GM13976 (cell line): ENCODE measurements around the gene LTK.

ENCODE experiments used
- DNase-seq: peaks from one replicate; pipeline ENCODE4 v3.0.0; 2012; ENCODE audit warnings: low spot score
- in situ Hi-C: fragments of 300-500 bp; cut with MboI; formaldehyde crosslinking; loops from one replicate; pipeline ENCODE4 v1.12.0; 2022; ENCODE audit warnings: low sequenced_read_pairs, mixed read lengths, inconsistent platforms; ENCODE audit not compliant: unreplicated experiment
- TF ChIP-seq, protein P1 (sequence below): IDR thresholded peaks from 2 replicates; pipeline ENCODE4 v1.5.1; 2012; ENCODE audit warnings: borderline replicate concordance, mild to moderate bottlenecking; ENCODE audit not compliant: insufficient read depth; ENCODE audit errors: extremely low read depth, missing control alignments, control extremely low read depth

Gene LTK

DNA sequence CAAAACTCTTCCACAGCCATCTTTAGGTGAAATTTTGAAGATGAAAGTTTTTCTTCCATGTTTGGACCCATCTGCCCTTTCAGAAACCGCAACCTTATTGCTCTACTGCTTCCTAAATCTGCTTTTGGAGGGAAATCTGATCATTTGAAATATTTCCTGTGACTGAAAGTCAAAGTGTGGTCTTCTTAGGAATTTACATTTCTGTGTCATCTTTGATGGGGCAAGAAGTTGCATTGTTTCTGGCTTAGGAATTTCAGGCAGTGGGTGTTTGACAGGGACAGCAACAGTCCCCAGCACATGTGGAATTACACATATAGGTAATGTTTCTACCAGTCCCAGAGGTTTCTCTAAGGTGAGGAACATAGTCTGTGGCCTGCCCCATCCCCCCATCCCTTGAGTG lies 40.1 kb upstream of the LTK start:
- no peak for DNase-seq
- TF ChIP-seq, protein P1, sequence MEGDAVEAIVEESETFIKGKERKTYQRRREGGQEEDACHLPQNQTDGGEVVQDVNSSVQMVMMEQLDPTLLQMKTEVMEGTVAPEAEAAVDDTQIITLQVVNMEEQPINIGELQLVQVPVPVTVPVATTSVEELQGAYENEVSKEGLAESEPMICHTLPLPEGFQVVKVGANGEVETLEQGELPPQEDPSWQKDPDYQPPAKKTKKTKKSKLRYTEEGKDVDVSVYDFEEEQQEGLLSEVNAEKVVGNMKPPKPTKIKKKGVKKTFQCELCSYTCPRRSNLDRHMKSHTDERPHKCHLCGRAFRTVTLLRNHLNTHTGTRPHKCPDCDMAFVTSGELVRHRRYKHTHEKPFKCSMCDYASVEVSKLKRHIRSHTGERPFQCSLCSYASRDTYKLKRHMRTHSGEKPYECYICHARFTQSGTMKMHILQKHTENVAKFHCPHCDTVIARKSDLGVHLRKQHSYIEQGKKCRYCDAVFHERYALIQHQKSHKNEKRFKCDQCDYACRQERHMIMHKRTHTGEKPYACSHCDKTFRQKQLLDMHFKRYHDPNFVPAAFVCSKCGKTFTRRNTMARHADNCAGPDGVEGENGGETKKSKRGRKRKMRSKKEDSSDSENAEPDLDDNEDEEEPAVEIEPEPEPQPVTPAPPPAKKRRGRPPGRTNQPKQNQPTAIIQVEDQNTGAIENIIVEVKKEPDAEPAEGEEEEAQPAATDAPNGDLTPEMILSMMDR, result no peak
- in situ Hi-C loops, result no loop called here

DNA sequence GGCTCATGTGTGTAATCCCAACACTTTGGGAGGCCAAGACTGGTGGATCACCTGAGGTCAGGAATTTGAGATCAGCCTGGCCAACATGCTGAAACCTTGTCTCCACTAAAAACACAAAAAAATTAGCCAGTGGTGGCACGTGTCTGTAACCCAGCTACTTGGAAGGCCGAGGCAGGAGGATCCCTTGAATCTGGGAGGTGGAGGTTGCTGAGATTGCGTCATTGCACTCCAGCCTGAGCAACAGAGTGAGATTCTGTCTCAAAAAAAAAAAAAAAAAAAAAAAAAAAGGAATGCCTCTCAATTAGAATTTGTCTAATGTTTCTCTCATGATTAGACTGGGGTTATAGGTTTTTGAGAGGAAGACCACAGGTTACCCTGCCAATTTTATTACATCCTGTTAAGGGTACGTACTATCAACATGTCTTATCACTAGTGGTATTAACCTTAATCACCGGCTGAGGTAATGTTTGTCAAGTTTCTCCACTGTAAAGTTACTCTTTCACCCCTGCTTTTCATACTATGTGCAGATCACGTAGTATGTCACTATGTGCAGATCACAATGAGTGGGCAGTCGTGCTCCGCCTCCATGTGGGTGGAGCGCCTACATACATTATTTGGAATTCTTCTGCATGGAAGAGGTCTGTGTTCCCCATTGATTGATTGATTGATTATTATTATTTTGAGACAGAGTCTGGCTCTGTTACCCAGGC lies 36.6 kb upstream of the LTK start:
- DNase-seq, result no peak
- TF ChIP-seq, protein P1, result no peak
- in situ Hi-C loops, result no loop called here

DNA sequence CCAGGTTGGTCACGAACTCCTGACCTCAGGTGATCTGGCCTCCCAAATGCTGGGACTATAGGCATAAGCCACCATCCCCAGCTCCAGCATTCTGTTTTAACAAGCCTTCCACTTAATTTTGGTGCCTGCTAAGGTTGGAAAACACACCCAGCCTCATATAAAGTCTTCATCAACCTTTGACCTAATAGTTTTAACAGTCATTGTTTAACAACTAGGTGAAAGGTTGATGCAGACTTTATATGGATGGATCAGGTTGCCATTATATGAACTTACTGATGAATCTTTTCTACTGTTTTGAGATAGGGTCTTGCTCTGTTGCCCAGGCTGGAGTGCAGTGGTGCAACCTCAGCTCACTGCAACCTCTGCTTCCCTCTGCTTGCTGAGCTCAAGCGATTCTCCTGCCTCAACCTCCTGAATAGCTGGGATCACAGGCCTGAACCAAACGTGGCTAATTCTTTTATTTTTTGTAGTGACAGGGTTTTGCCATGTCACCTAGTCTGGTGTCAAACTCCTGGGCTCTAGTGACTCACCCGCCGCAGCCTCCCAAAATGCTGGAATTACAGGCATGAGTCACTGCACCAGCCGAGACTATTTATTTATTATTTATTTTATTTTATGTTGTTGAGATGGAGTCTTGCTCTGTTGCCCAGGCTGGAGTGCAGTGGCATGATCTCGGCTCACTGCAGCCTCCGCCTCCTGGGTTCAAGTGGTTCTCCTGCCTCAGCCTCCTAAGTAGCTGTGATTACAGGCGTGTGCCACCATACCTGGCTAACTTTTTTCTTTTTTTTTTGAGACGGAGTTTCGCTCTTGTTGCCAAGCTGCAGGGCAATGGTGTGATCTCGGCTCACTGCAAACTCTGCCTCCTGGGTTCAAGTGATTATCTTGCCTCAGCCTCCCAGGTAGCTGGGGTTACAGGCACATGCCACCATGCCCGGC lies 33.5 kb upstream of the LTK start:
- TF ChIP-seq, protein P1, result no peak
- DNase-seq, result no peak
- in situ Hi-C loops, result no loop called here

DNA sequence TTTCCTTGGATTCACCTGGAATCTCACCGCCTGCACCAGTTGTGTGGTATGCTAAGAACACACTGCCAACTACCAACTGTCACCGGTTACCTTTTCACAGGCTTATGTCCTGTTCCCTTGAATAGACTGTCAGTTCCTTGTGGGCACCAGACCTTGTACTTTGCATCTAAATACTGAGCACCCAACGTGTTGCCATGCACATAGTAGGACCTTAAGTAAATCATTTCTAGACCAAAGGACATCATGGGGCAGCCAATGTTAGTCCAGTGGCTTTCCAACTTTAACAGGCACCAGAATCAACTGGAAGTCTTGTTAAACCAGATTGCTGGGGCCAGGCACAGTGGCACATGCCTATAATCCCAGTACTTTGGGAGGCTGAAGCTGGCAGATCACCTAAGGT lies 31.6 kb upstream of the LTK start:
- no peak for DNase-seq
- in situ Hi-C loops, result no loop called here
- TF ChIP-seq, protein P1, result no peak

DNA sequence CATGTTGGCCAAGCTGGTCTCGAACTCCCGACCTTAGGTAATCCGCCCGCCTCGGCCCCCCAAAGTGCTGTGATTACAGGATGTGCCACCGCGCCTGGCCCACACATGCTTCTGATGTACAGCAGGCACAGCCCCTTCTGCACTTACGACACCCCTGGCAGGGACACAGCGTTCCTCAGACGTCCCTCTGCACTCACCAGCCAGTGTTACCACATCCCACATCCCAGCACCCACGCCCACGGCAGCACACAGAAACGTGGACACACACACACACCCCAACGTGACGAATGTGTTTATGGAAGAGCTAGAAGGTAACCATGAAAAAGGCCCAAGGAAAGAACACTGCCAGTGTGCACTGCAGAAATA lies 31.0 kb upstream of the LTK start:
- TF ChIP-seq, protein P1, result no peak
- no peak for DNase-seq
- in situ Hi-C loops, result no loop called here

DNA sequence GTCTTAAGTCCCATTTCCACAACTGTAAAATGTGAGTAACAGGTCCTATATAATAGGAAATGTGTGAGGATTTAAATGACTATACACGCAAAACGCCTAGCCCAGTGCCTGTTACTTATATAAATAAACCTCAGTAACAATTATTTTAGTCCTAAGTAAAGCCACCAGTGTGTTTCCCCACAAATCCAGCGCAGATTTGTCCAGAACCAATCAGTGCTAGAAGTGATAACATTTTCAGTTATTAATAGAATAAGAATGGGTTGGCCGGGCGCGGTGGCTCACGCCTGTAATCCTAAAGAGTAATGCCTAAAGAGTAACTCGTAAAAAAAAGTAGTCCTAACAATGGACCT lies 29.9 kb upstream of the LTK start:
- DNase-seq, result no peak
- TF ChIP-seq, protein P1, result no peak
- in situ Hi-C loops, result no loop called here
